Measurements from ENCODE around the gene CACNA1I.
"Not testable (repeated sequence)": the region's sequence is repeated elsewhere in the genome, so short reads cannot be mapped to it uniquely, and the experiment has no call there.

Gene CACNA1I

DNA sequence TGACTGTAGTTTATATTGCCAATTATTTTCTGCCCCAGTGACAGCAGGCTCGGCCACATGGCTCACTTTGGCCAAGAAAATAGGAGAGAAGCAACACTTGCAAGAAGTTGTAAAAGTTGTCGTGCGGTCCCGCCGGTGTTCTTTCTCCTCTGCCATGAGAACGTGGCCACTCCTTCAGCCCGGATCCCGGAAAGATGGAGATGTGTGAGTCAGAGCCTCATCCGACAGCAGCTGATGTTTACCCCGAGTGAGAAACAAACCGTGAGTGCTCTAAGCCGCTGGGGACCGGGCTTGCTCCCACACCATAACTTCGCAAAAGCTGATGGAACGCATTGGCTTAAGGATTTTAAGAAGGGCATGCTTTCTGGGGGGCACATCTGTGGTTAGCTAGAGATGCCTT, 157.0 kb downstream of the CACNA1I start:
- H3K27ac ChIP-seq, result no peak overlapping the region
- no peak for TF ChIP-seq CTCF (IDR thresholded peaks at IDR 0.05)

- no peak overlapping the region for H3K27ac ChIP-seq
- TF ChIP-seq ZFX (IDR thresholded peaks at IDR 0.05; ENCODE audit: borderline replicate concordance), result no peak
- no peak for TF ChIP-seq CTCF (IDR thresholded peaks at IDR 0.05)
Observed at GRCh38 chr22:39728236-39728860, 157.8 kb downstream of the CACNA1I start.

DNA sequence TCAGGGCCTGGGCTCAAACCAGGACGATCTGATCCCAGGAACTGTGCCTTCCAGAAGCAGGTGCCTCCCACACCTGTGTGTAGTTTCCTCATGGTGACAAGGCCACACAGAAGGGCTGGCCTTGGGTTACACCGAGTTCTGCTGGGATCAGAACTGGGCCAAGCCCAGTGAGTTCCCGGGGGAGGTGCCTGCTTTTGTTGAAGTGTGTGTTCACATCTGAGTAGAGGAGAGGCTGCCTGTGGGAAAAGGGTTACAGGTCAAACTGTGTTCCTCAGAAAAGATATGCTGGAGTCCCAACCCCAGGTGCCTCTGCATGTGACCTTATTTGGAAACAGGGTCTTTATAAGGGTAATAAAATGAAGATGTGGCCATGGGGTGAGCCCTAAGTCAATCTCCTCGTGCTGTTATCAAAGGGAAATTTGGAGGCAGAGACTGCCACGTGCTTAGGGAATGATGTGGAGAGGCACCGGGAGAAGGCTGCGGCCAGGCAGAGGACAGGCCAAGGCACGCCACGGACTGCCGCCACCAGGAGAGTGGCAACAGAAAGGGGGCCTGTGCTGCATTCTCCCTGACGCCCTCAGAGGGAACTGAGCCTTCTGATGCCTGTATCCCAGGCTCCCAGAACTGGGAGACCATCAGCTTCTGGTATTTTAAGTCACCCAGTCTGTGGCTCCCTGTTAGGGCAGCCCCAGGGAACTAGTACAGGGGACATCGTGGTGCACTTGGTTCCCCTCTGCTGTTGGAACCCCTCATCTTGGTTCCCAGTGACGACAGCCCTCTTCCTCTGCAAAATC, 158.8 kb downstream of the CACNA1I start:
- no peak overlapping the region for H3K27ac ChIP-seq
- TF ChIP-seq ZFX (IDR thresholded peaks at IDR 0.05; ENCODE audit: borderline replicate concordance) (no peak), CTCF (IDR thresholded peaks at IDR 0.05) (no peak)

GRCh38 chr22:39731481-39731880, 160.9 kb downstream of the CACNA1I start:
- no peak for TF ChIP-seq ZFX (IDR thresholded peaks at IDR 0.05; ENCODE audit: borderline replicate concordance)
- TF ChIP-seq CTCF (IDR thresholded peaks at IDR 0.05), result no peak
- H3K27ac ChIP-seq, result no peak overlapping the region

DNA sequence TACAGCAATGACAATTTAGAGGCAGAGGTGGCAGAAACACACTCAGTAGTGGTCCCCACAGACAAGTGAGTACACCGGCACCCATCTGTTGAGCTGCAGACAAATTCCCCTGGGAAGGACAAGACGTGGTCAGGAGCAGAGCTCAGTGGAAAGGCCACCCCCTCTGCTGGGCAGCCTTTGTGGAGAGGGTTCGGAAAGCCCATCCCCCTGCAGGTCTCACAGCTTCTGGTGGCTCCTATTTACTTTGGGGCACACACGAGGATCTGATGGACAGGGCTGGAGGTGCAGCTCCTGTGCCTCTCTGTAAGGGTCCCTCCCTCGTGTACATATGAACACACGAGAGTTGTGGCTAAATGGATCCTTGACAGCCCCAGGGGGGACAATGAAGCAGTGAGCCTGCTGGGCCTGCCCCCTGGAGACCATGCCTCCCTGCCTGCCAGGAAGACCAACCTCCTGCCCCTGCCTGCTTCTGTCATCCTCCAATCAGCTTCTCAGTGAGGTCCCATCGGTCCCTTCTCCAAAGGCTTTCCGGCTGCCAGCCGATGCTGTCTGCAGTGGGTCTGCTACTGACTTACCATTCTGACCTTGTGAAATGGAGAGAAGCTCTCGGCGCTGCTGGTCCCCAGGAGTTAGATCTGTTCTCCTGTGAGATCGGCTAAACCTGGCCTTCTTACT, 161.5 kb downstream of the CACNA1I start:
- no peak for TF ChIP-seq CTCF (IDR thresholded peaks at IDR 0.05)
- TF ChIP-seq ZFX (IDR thresholded peaks at IDR 0.05; ENCODE audit: borderline replicate concordance), result no peak
- no peak overlapping the region for H3K27ac ChIP-seq

DNA sequence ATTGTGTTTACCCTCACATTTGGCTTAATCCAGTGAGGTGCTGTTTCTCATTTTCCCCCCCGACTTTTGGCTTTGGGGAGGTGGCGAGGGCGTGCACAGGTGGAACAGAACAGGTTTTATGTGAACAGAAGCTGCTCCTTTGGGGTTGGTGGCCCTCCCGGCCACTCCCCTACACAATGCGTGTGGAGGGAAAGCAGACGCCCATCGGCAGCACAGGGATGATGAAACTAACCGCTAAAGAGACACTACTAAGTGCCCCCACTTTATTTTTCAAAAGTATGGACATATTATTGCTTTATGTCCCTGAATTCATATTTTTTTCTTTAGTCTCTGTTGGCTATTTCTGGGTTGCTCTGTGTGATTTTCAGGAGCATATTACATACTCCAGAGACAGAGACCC, 162.1 kb downstream of the CACNA1I start:
- no peak overlapping the region for H3K27ac ChIP-seq
- TF ChIP-seq CTCF (IDR thresholded peaks at IDR 0.05) (no peak), ZFX (IDR thresholded peaks at IDR 0.05; ENCODE audit: borderline replicate concordance) (no peak)

DNA sequence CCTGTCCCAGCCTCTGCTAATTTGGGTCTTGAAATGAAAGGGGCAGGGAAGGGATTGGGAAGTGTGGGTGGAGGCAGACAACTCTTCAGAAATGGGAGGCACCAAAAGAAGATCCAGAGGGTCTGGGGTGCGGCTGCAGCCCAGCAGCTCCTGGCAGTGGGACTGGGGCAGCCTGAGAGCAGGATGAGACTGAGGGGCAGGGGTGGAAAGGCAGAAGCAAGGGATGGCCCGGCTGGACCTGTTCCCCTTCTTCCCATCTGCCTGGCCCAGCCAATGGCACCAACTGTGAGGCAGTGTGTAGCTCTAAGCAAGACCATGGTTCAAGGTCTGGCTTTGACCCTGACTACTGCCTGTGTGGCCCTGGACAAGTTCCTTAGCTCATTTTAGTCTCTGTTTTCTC, 162.6 kb downstream of the CACNA1I start:
- TF ChIP-seq CTCF (IDR thresholded peaks at IDR 0.05), result no peak

GRCh38 chr22:39734046-39734445, 163.5 kb downstream of the CACNA1I start:
- not testable (repeated sequence) for H3K27ac ChIP-seq

More for the DNA sequence above, 162.6 kb downstream of the CACNA1I start:
- H3K27ac ChIP-seq, result no peak overlapping the region

Data from 22Rv1 (cell line).